GM12878 (cell line): ENCODE data around the gene SPINDOC. TPM values are rescaled to one million over a fixed set of nuclear protein-coding genes. Genes with fewer than 3 reads are reported as not detected.

Experiments used
- BCLAF1 ChIP-seq: fragments of 450-650 bp; IDR thresholded peaks from 2 replicates; pipeline ENCODE4 v1.6.1; 2017; ENCODE audit warnings: antibody characterized with exemption, mild to moderate bottlenecking, moderate library complexity
- BMI1 ChIP-seq: fragments of 450-650 bp; IDR thresholded peaks from 2 replicates; pipeline ENCODE4 v1.6.1; 2016; ENCODE audit warnings: mild to moderate bottlenecking, moderate library complexity, borderline replicate concordance
- FOXK2 ChIP-seq: fragments of 450-650 bp; IDR thresholded peaks from 2 replicates; pipeline ENCODE4 v1.6.1; 2017; ENCODE audit warnings: mild to moderate bottlenecking, moderate library complexity
- HCFC1 ChIP-seq: fragments of 150-350 bp; IDR thresholded peaks from 2 replicates; pipeline ENCODE4 v1.6.1; 2014; ENCODE audit warnings: low read length
- KAT2A ChIP-seq: conservative IDR thresholded peaks from 2 replicates; pipeline ENCODE4 v1.6.1; 2011; ENCODE audit warnings: low read depth, low read length; ENCODE audit not compliant: control insufficient read depth
- KDM1A ChIP-seq: fragments of 200-600 bp; sonication (generic); IDR thresholded peaks from 2 replicates; pipeline ENCODE4 v1.6.1; 2016; ENCODE audit warnings: borderline replicate concordance
- MEF2B ChIP-seq: fragments of 450-650 bp; IDR thresholded peaks from 2 replicates; pipeline ENCODE4 v1.6.1; 2018; ENCODE audit warnings: mild to moderate bottlenecking, moderate library complexity; ENCODE audit not compliant: partially characterized antibody, poor library complexity, severe bottlenecking
- MYC ChIP-seq: IDR thresholded peaks from 2 replicates; pipeline ENCODE4 v1.6.1; 2011; ENCODE audit warnings: mild to moderate bottlenecking, low read length, moderate library complexity, inconsistent platforms; ENCODE audit not compliant: insufficient read depth, insufficient replicate concordance, insufficient read length, severe bottlenecking
- PRDM15 ChIP-seq: fragments of 450-650 bp; formaldehyde crosslinking; IDR thresholded peaks from 2 replicates; pipeline ENCODE4 v1.4.0; 2020; ENCODE audit warnings: mild to moderate bottlenecking, moderate library complexity
- REST ChIP-seq: IDR thresholded peaks from 2 replicates; pipeline ENCODE4 v1.6.1; 2012; ENCODE audit warnings: mild to moderate bottlenecking, low read depth, low read length
- STAT1 ChIP-seq: fragments of 450-650 bp; conservative IDR thresholded peaks from 2 replicates; pipeline ENCODE4 v1.6.1; 2014; ENCODE audit warnings: antibody characterized with exemption, mild to moderate bottlenecking
- TARDBP ChIP-seq: IDR thresholded peaks from 2 replicates; pipeline ENCODE4 v1.6.1; 2016; ENCODE audit warnings: borderline replicate concordance
- TBL1XR1 ChIP-seq: IDR thresholded peaks from 2 replicates; pipeline ENCODE4 v1.6.1; 2012; ENCODE audit warnings: low read depth, low read length, improper control_type of control experiment
- ZBED1 ChIP-seq: IDR thresholded peaks from 2 replicates; pipeline ENCODE4 v1.6.1; 2016; ENCODE audit warnings: borderline replicate concordance
- ZNF24 ChIP-seq: fragments of 450-650 bp; IDR thresholded peaks from 2 replicates; pipeline ENCODE4 v1.6.1; 2017; ENCODE audit warnings: antibody characterized with exemption, mild to moderate bottlenecking
- ZNF592 ChIP-seq: fragments of 450-650 bp; IDR thresholded peaks from 2 replicates; pipeline ENCODE4 v1.6.1; 2017; ENCODE audit warnings: mild to moderate bottlenecking, moderate library complexity
- polyA plus RNA-seq, 11 experiments: library from polyadenylated mRNA; depleted of rRNA in 4 of 11; unstranded in 6 of 11; stranded (reverse) in 5 of 11; fragments of >200 nt; fragmentation: Nextera tagmentation in 4 of 11; fragmentation: Illumina TruSeq in 1 of 11; extraction: Ambion mirVana in 4 of 11; extraction: Trizol in 1 of 11; gene quantifications; 1 replicate in 1 of 11; 2 replicates in 10 of 11; pipeline versions ENCODE4 v1.2.1 to v1.2.3, GENCODE V29; 2011 to 2016; ENCODE audit warnings: inconsistent platforms in 2 of 11, missing spikeins in 2 of 11, low read depth in 1 of 11
- total RNA-seq, 4 experiments: library from RNA; depleted of rRNA in 3 of 4; stranded (reverse); fragments of >200 nt in 3 of 4; fragmentation: Illumina TruSeq in 1 of 4; extraction: Trizol in 1 of 4; gene quantifications; 2 replicates each; pipeline versions ENCODE4 v1.2.1 to v1.2.3, GENCODE V29; 2013 to 2021

SPINDOC gene
- total and polyA plus RNA-seq, 10 of the 15 experiments (the other 5 are each of a cell fraction or from before 2014, with no cell fraction given), result 0.88 to 38.2 (median 16.9) TPM

GRCh38 chr11:63866211-63866610 is 53.0 kb downstream of the SPINDOC start (continued):
- TF ChIP-seq REST (no peak), ZNF592 (no peak), BCLAF1 (no peak), MYC (no peak), ZNF24 (no peak), PRDM15 (no peak), HCFC1 (no peak), TBL1XR1 (no peak), KAT2A (no peak), STAT1 (no peak), ZBED1 (no peak), FOXK2 (no peak), TARDBP (no peak), BMI1 (0 out of 2 replicates have a peak, but pooled peaks have one; percentile 63), MEF2B (peak; percentile 52), KDM1A (no peak)
